Measurements from ENCODE around the gene ARPC5L. TPM values are rescaled to one million over a fixed set of nuclear protein-coding genes. Genes with fewer than 3 reads are reported as not detected.
A peak's percentile ranks its signal among the peaks of the same experiment; 100 is the strongest.

ARPC5L gene
- total and polyA plus RNA-seq, 2 of the 13 experiments (the other 11 are each of a cell fraction or from before 2014, with no cell fraction given): 29.9 to 33.8 TPM

- no peak; the same call in 1 of the 2 replicates for TF ChIP-seq STAG1 (CRISPR knock-in tag; IDR thresholded peaks at IDR 0.05)
- no peak for TF ChIP-seq ATF2 (CRISPR knock-in tag; IDR thresholded peaks at IDR 0.05)
- TF ChIP-seq PAXIP1 (CRISPR knock-in tag; conservative IDR thresholded peaks at IDR 0.05): no peak
- peak; percentile 95 for TF ChIP-seq POLR2G (IDR thresholded peaks at IDR 0.05; ENCODE audit: low read depth, low read length)
- TF ChIP-seq SMARCC2 (IDR thresholded peaks at IDR 0.05): no peak
- no peak for TF ChIP-seq HINFP (CRISPR knock-in tag; IDR thresholded peaks at IDR 0.05; ENCODE audit: low read depth)
- no peak; the same call in 1 of the 2 replicates for TF ChIP-seq HBP1 (CRISPR knock-in tag; IDR thresholded peaks at IDR 0.05; ENCODE audit: low read depth)
- TF ChIP-seq ZNF572 (CRISPR knock-in tag; IDR thresholded peaks at IDR 0.05): no peak
- TF ChIP-seq ZFP62 (CRISPR knock-in tag; IDR thresholded peaks at IDR 0.05): no peak
Observed at GRCh38 chr9:124868511-124869465, 6.9 kb downstream of the ARPC5L start (continued).
